ENCODE measurements around the gene EEFSEC. TPM values are rescaled to one million over a fixed set of nuclear protein-coding genes. Genes with fewer than 3 reads are reported as not detected.

The EEFSEC gene
- total and polyA plus RNA-seq, 12 donors: 5.5 to 15.6 (median 10.4) TPM

GRCh38 chr3:128322030-128323022 lies 169.0 kb downstream of the EEFSEC start:
- Histone ChIP-seq H3K4me3 (no peak overlapping the region), H3K27me3 (no peaks in the 10 kb centered on the region), H3K27ac (no peak overlapping the region), H3K4me1 (replicated peaks in 1 of 2) (peaks cover 7 to 14% of the 10 kb centered on the region in 2 donors), H3K9me3 (replicated peaks in 1 of 3) (no peaks in the 10 kb centered on the region), H3K36me3 (replicated peaks in 1 of 2) (no peaks in the 10 kb centered on the region)
- TF ChIP-seq CTCF (IDR thresholded peaks at IDR 0.05) (peak in 5 of 6 experiments; percentile 34 to 63 (median 54)), POLR2A (IDR thresholded peaks at IDR 0.05) (no peak)
- peak; percentile 33 to 76 (median 50) for DNase-seq
- 89 to 95% (median 91%) methylated on average over 7 to 14 of the region's 14 CpGs for WGBS, 4 donors
- intact Hi-C loops (cut with DNase I): loop anchor here in 1 of 2 donors (10.0 kb wide), 1 partner anchor 148 kb away; no protein-coding TSS in a partner anchor

- 79 to 90% (median 84%) methylated on average over 12 to 17 of the region's 17 CpGs for WGBS, 4 donors
- Histone ChIP-seq H3K27ac (no peak overlapping the region), H3K4me3 (no peak overlapping the region), H3K27me3 (no peaks in the 10 kb centered on the region), H3K36me3 (replicated peaks in 1 of 2) (no peaks in the 10 kb centered on the region), H3K4me1 (replicated peaks in 1 of 2) (peaks cover 7 to 14% of the 10 kb centered on the region in 2 donors), H3K9me3 (replicated peaks in 1 of 3) (no peaks in the 10 kb centered on the region)
- intact Hi-C loops (cut with DNase I): loop anchor here in 1 of 2 donors (10.0 kb wide), 1 partner anchor 149 kb away; no protein-coding TSS in a partner anchor
- DNase-seq: peak in 5 of 7 donors; percentile 19 to 53 (median 28)
- no peak for TF ChIP-seq POLR2A (IDR thresholded peaks at IDR 0.05)
- TF ChIP-seq CTCF (IDR thresholded peaks at IDR 0.05): no peak
These were observed 170.2 kb downstream of the EEFSEC start for GRCh38 chr3:128323206-128324081.

- Histone ChIP-seq H3K4me3 (no peak overlapping the region), H3K27ac (no peak overlapping the region), H3K4me1 (replicated peaks in 1 of 2) (peaks cover 7 to 14% of the 10 kb centered on the region in 2 donors), H3K9me3 (replicated peaks in 1 of 3) (no peaks in the 10 kb centered on the region), H3K36me3 (replicated peaks in 1 of 2) (no peaks in the 10 kb centered on the region), H3K27me3 (no peaks in the 10 kb centered on the region)
- 47 to 65% (median 59%) methylated on average over 8 of the region's 8 CpGs for WGBS, 4 donors
- intact Hi-C loops (cut with DNase I): loop anchor here in 1 of 2 donors (10.0 kb wide), 1 partner anchor 150 kb away; no protein-coding TSS in a partner anchor
- peak in 5 of 7 donors; percentile 15 to 56 (median 25) for DNase-seq
- TF ChIP-seq POLR2A (IDR thresholded peaks at IDR 0.05) (no peak), CTCF (IDR thresholded peaks at IDR 0.05) (no peak)
These were observed 171.8 kb downstream of the EEFSEC start for GRCh38 chr3:128324911-128325592.

Measured in adrenal gland (tissue), 12 donors.